Measurements from ENCODE around the gene TOR1AIP1. TPM values are rescaled to one million over a fixed set of nuclear protein-coding genes. Genes with fewer than 3 reads are reported as not detected.
A peak's percentile ranks its signal among the peaks of the same experiment; 100 is the strongest.

The TOR1AIP1 gene
- total and polyA plus RNA-seq, 4 donors = 20.4 to 94.7 (median 32.8) TPM

- H3K27ac ChIP-seq (ENCODE audit: low read depth in 1 of 2, low read length in 1 of 2) = no peak overlapping the region
- no peaks in the 10 kb centered on the region for H3K9me3 ChIP-seq (ENCODE audit: control insufficient read depth in 4 of 4, insufficient read depth in 3 of 4, low read length in 3 of 4)
- no peak overlapping the region for H3K9ac ChIP-seq (ENCODE audit: insufficient read depth in 1 of 2, low read length in 2 of 2)
- H3K36me3 ChIP-seq (ENCODE audit: control insufficient read depth in 4 of 4, insufficient read depth in 4 of 4, low read length in 4 of 4) = peaks cover 9 to 24% (median 17%) of the 10 kb centered on the region in 4 donors
- no peaks in the 10 kb centered on the region for H3K27me3 ChIP-seq (ENCODE audit: control insufficient read depth in 3 of 3, insufficient read depth in 3 of 3, low read length in 2 of 3)
- H3K4me1 ChIP-seq (ENCODE audit: control insufficient read depth in 5 of 5, insufficient read depth in 5 of 5, low read length in 5 of 5) = peaks cover 0 to 16% (median 0%) of the 10 kb centered on the region in 5 donors
- no peak overlapping the region for H3K4me3 ChIP-seq
- peak; percentile 51 for TF ChIP-seq CTCF (IDR thresholded peaks at IDR 0.05; ENCODE audit: control extremely low read depth, extremely low read depth)
- WGBS, 2 donors = 16 to 33% methylated on average over 1 of the region's 1 CpG
- no peak for ATAC-seq (ENCODE audit: insufficient read depth, low FRiP score)
- DNase-seq = peak; percentile 58 to 70 (median 62)
Observed at GRCh38 chr1:179867493-179868330, 14.4 kb upstream of the TOR1AIP1 start.

GRCh38 chr1:179870870-179871269 lies 11.2 kb upstream of the TOR1AIP1 start:
- ATAC-seq (ENCODE audit: insufficient read depth, low FRiP score) (no peak), DNase-seq (no peak)
- H3K4me1 ChIP-seq (ENCODE audit: control insufficient read depth in 5 of 5, insufficient read depth in 5 of 5, low read length in 5 of 5) = peaks cover 0 to 17% (median 3%) of the 10 kb centered on the region in 5 donors
- H3K27ac ChIP-seq (ENCODE audit: low read depth in 1 of 2, low read length in 1 of 2) = no peak overlapping the region
- TF ChIP-seq CTCF (IDR thresholded peaks at IDR 0.05; ENCODE audit: control extremely low read depth, extremely low read depth) = no peak
- H3K9ac ChIP-seq (ENCODE audit: insufficient read depth in 1 of 2, low read length in 2 of 2) = no peak overlapping the region
- H3K9me3 ChIP-seq (ENCODE audit: control insufficient read depth in 4 of 4, insufficient read depth in 3 of 4, low read length in 3 of 4) = no peaks in the 10 kb centered on the region
- no peaks in the 10 kb centered on the region for H3K27me3 ChIP-seq (ENCODE audit: control insufficient read depth in 3 of 3, insufficient read depth in 3 of 3, low read length in 2 of 3)
- 93% methylated on average over 1 of the region's 1 CpG for WGBS, 2 donors
- H3K36me3 ChIP-seq (ENCODE audit: control insufficient read depth in 4 of 4, insufficient read depth in 4 of 4, low read length in 4 of 4) = peaks cover 9 to 20% (median 9%) of the 10 kb centered on the region in 4 donors
- no peak overlapping the region for H3K4me3 ChIP-seq

GRCh38 chr1:179871940-179872339 lies 10.1 kb upstream of the TOR1AIP1 start:
- H3K36me3 ChIP-seq (ENCODE audit: control insufficient read depth in 4 of 4, insufficient read depth in 4 of 4, low read length in 4 of 4) = peaks cover 9 to 15% (median 9%) of the 10 kb centered on the region in 4 donors
- 50 to 63% methylated on average over 1 of the region's 1 CpG for WGBS, 2 donors
- no peak overlapping the region for H3K4me3 ChIP-seq

More at GRCh38 chr1:179871940-179872339, 10.1 kb upstream of the TOR1AIP1 start:
- no peaks in the 10 kb centered on the region for H3K27me3 ChIP-seq (ENCODE audit: control insufficient read depth in 3 of 3, insufficient read depth in 3 of 3, low read length in 2 of 3)
- H3K9ac ChIP-seq (ENCODE audit: insufficient read depth in 1 of 2, low read length in 2 of 2) = no peak overlapping the region
- DNase-seq (no peak), ATAC-seq (ENCODE audit: insufficient read depth, low FRiP score) (no peak)
- H3K27ac ChIP-seq (ENCODE audit: low read depth in 1 of 2, low read length in 1 of 2) = no peak overlapping the region
- no peak for TF ChIP-seq CTCF (IDR thresholded peaks at IDR 0.05; ENCODE audit: control extremely low read depth, extremely low read depth)
- peaks cover 0 to 19% (median 8%) of the 10 kb centered on the region in 5 donors for H3K4me1 ChIP-seq (ENCODE audit: control insufficient read depth in 5 of 5, insufficient read depth in 5 of 5, low read length in 5 of 5)
- no peaks in the 10 kb centered on the region for H3K9me3 ChIP-seq (ENCODE audit: control insufficient read depth in 4 of 4, insufficient read depth in 3 of 4, low read length in 3 of 4)

All from lung (tissue), 12 donors.